GM18858 (cell line): ENCODE results near the gene CDK9.
"Not testable (repeated sequence)": the region's sequence is repeated elsewhere in the genome, so short reads cannot be mapped to it uniquely, and the experiment has no call there.

Source experiments
- ATAC-seq: cut with Tn5 transposase; IDR thresholded peaks from one replicate; pipeline ENCODE4 v1.9.1; 2021; ENCODE audit not compliant: unreplicated experiment

The CDK9 gene

DNA sequence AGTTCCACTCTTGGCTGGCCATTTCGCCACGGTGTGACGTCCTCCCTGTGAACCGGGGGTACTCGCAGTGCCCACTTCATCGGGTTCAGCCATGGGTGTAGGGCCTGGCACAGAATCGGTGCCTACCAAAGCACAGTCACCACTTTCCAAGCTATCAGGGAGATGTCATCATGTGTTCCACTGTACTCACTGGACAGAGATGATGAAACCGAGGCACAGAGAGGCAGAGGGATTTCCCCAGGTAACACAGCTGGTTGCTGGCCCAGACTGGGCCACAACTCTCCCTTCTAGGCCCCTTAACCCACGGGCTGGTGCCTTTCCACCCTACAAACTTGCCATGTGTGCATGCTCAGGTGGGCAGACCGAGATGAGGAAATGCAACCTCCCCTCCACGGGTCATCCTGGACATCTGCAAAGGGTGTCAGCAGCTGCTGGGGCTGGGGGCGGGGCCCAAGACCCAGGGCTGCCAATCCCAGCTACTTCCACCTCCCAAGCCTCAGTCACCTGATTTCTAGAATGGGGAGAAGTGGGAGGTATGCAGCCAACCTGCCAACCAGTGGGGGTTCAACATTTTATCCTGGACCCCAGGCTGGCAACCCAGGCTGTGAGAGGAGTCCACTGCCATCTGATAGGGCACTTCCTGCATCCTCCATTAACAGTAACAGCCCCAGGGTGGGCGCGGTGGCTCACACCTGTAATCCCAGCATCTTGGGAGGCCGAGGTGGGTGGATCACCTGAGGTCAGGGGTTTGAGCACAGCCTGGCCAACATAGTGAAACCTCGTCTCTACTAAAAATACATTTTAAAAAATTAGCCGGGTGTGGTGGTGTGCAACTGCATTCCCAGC lies 6.5 kb upstream of the CDK9 start:
- ATAC-seq = peak; percentile 33

DNA sequence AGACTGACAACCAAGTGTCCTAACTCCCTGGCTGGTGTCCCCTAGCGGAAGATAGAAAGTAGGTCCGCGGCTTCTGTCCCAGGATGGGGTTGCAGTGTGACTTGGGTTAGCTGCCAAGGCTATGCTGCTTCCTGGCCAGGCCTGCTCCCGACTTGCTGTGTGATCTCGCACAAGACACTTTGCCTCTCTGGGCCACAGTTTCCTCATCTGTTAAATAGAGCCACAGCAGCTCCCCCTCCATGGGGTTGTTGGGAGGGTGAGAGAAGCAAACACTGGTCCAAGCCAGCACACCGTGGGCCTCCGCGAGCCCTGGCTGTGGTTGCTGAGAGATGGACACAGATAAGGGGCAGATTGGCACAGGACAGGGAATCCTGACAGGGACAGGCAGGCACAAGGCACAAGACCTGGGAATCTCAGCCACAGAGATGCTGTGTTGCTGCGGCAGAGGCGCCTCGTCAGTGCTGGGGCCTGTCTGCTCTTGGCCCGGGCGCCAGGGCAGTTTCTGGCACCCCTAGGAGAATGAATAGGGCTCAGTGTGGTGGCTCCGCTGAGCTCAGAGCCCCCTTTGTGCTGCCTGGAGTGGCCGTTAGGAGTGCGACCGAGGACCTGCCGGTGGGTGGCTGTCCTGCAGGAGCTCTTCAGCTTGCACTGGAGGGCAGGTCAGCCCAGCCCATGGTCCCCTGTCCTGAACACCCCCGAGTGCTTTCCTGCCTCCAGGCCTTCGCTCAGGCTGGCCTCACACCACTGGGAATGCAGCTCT lies 5.5 kb upstream of the CDK9 start:
- no peak for ATAC-seq

- not testable (repeated sequence) for ATAC-seq
Measured at GRCh38 chr9:127780909-127781308, 4.9 kb upstream of the CDK9 start.

GRCh38 chr9:127781806-127782205 lies 4.0 kb upstream of the CDK9 start:
- no peak for ATAC-seq

GRCh38 chr9:127783111-127784008 lies 2.5 kb upstream of the CDK9 start:
- no peak for ATAC-seq

DNA sequence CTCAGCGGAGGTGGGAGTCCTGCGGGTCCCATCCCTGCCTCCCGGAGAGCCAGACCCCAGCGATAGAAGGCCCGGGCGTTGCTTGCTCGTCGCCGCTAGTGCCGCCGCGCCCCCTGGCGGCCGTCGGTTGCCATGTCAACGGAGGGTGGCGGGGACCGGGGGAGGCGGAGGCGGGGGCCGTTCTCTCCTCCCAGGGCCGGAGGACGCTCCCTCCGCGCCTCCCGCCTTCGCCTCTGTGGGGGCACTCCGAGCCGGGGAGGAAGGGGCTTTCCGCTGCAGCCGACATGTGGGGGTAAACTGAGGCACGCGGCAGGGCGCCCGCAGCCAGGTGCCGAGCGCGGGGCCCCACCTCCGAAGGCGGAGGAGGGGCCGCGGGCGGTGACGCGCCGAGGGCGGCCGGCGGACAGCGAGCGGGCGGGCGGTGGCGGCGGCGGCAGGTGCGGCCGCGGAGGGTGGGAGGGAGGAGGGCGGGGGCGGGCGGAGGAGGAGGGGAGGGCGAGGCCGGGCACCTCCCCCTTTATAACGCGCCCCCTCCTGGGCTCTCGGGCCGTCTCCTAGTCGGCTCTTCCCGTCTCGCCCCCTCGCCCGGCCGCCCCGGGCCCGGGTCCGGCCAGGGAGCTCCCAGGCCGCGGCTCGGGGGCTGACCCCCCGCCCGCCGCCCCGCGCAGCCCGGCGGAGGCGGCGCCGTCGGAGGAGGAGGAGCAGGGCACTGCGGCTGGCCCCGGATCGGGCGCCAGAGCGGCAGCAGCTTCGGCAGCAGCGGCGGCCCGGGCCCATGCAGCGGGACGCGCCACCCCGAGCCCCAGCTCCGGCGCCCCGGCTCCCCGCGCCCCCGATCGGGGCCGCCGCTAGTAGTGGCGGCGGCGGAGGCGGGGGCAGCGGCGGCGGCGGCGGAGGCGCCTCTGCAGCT lies 556 bp upstream of the CDK9 start:
- ATAC-seq = peak; percentile 22

- no peak for ATAC-seq
Measured at GRCh38 chr9:127786773-127787104, 905 bp downstream of the CDK9 start.

- no peak for ATAC-seq
Measured at GRCh38 chr9:127788337-127789011, 2.6 kb downstream of the CDK9 start.

DNA sequence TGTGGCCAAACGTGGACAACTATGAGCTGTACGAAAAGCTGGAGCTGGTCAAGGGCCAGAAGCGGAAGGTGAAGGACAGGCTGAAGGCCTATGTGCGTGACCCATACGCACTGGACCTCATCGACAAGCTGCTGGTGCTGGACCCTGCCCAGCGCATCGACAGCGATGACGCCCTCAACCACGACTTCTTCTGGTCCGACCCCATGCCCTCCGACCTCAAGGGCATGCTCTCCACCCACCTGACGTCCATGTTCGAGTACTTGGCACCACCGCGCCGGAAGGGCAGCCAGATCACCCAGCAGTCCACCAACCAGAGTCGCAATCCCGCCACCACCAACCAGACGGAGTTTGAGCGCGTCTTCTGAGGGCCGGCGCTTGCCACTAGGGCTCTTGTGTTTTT lies 3.3 kb downstream of the CDK9 start:
- ATAC-seq = no peak

DNA sequence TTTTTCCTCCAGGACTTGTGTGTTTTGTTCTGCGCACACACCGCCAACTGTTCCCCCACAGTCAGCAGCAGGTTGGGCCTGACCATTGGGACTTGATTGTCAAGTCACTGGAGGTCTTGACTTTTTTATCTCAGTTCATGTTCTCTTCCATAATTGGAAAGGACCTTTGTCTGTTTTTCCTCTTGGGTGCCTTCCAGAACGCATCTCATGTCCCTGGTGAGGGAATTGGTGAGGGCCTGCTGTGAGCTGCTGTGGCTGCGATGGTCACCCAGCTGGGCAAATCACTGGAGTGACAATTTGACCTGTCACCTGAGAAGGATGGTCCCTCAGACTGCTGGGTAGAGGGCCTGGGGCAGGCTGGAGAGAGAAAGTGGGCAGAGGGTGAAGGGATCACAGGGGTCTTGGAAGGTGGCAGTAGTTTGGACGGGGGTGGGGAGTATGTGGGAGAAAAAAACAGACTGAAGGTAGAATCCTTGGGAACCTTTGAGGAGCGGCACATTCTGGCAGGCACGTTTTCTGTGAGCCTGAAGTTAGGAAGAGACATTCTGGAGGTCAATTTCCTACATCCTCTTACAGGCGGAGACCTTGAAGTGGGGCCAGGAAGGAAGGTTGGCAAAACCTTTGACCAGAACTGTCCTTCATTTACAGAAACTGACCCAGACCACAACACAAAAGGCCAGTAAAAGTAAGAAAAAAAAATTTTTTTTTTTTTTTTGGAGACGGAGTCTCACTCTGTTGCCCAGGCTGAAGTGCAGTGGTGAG lies 4.4 kb downstream of the CDK9 start:
- ATAC-seq = no peak

- no peak for ATAC-seq
Measured at GRCh38 chr9:127791085-127791484, 5.3 kb downstream of the CDK9 start.

DNA sequence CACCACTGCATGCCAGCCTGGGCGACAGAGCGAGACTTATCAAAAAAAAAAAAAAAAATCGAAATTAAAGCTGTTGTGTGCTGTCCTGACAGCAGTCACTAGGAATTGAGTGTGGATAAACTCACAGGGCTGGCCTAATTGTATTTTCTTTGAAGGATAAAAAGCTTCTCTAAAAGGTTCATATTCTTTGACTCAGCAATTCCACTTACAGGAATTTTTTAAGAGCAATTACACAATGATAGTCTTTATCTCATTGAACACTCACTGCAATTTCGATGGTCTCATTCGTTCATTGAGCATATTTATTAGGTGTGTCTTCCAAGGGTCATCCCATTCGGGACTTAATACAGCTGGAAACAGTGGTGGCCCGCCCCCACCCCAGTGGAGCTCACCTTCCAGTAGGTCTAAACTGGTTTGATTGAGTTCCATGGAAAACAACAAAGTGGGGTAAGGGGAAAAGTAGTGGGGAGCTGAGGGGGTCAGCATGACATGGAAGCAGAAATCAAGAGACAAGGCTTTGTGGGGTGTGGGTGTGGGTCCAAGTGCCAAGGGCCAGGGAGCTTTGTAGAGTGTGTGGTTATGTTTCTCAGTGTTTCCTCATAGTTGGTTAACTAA lies 6.7 kb downstream of the CDK9 start:
- ATAC-seq = no peak

- ATAC-seq = no peak
Measured at GRCh38 chr9:127793093-127793708, 7.4 kb downstream of the CDK9 start.

- no peak for ATAC-seq
Measured at GRCh38 chr9:127794001-127794791, 8.4 kb downstream of the CDK9 start.

DNA sequence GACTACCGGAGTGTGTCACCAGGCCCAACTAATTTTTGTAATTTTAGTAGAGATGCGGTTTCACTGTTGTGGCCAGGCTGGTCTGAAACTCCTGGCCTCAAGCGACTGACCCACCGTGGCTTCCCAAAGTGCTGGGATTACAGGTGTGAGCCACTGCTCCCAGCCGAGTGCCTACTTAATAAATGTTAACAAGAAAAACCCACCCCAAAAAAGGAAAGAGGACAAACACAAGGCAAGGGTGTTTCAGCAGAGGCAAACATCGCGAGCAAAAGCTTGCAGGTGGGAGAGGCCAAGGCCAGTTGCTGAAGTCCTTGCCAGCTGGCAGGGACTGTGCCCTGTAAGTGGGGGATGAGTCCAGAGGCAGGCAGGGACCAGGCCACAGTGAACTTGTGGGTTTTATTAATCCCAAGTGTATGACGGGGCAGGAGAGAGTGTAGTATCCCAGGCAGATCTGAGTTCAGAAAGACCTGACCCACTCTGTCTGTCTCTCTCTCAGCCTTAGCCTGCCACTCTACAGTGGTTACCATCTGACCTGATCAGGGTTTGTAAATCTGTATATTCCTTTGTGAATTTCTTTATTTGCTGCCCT lies 10.5 kb downstream of the CDK9 start:
- no peak for ATAC-seq

DNA sequence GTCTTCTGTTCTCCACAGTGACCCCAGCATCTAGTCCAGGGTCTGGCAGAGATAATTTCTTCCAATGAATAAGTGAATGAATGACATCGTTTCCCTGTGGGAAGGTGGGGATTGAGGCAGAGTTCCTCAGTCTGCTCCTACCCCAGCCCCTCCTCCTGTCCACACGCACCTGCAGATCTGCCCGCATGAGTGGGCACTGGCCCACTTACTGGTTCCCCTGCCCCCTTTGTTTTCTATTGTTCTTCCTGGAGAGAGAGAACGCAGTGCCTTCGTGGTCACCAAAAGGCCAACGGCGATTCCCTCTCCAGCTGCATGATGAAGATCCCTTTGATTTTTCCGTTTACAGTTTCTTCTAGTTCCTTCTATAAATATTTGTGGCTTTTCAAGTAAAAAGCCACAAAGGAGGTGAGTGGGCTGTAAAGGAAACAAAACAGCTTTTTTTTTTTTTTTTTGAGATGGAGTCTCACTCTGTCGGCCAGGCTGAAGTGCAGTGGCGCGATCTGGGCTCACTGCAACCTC lies 11.1 kb downstream of the CDK9 start:
- ATAC-seq = no peak
